ENCODE measurements around the gene AOC2.
"Not testable (repeated sequence)": the region's sequence is repeated elsewhere in the genome, so short reads cannot be mapped to it uniquely, and the experiment has no call there.

The AOC2 gene

GRCh38 chr17:42832213-42832933, 12.0 kb upstream of the AOC2 start:
- no peak for DNase-seq (ENCODE audit: low spot score)

- DNase-seq (ENCODE audit: low spot score), result peak; percentile 80
Measured at GRCh38 chr17:42832934-42833766, 11.2 kb upstream of the AOC2 start, which contains the start of gene PSME3. Gene PSME3 (plus strand): TSS chr17:42833397. CDS start chr17:42833632, 235 bp downstream.

GRCh38 chr17:42833767-42834422, 10.5 kb upstream of the AOC2 start:
- DNase-seq (ENCODE audit: low spot score), result no peak

- no peak for DNase-seq (ENCODE audit: low spot score)
Measured at GRCh38 chr17:42835732-42836131, 8.6 kb upstream of the AOC2 start.

GRCh38 chr17:42841975-42842685, 2.2 kb upstream of the AOC2 start:
- DNase-seq (ENCODE audit: low spot score), result no peak

GRCh38 chr17:42843358-42843934, 934 bp upstream of the AOC2 start:
- DNase-seq (ENCODE audit: low spot score), result peak; percentile 80

- DNase-seq (ENCODE audit: low spot score), result no peak
Measured at GRCh38 chr17:42844761-42845555, 578 bp downstream of the AOC2 start.

- DNase-seq (ENCODE audit: low spot score), result no peak
Measured at GRCh38 chr17:42845556-42845917, 1.2 kb downstream of the AOC2 start.

- DNase-seq (ENCODE audit: low spot score), result no peak
Measured at GRCh38 chr17:42845918-42846593, 1.7 kb downstream of the AOC2 start.

GRCh38 chr17:42846594-42847280, 2.4 kb downstream of the AOC2 start:
- no peak for DNase-seq (ENCODE audit: low spot score)

- DNase-seq (ENCODE audit: low spot score), result no peak
Measured at GRCh38 chr17:42848093-42848492, 3.7 kb downstream of the AOC2 start.

GRCh38 chr17:42849031-42849430, 4.7 kb downstream of the AOC2 start:
- DNase-seq (ENCODE audit: low spot score), result no peak

GRCh38 chr17:42849451-42850181, 5.2 kb downstream of the AOC2 start:
- no peak for DNase-seq (ENCODE audit: low spot score)

GRCh38 chr17:42850954-42851353, 6.6 kb downstream of the AOC2 start, which contains the start of gene AOC3:
Gene AOC3 (plus strand): TSS chr17:42851199. CDS start chr17:42851344, 145 bp downstream.
- DNase-seq (ENCODE audit: low spot score), result no peak

GRCh38 chr17:42851371-42852240, 7.2 kb downstream of the AOC2 start:
- not testable (repeated sequence) for DNase-seq (ENCODE audit: low spot score)

GRCh38 chr17:42852351-42852750, 8.0 kb downstream of the AOC2 start:
- no peak for DNase-seq (ENCODE audit: low spot score)

- DNase-seq (ENCODE audit: low spot score), result no peak
Measured at GRCh38 chr17:42853004-42853403, 8.6 kb downstream of the AOC2 start.

- DNase-seq (ENCODE audit: low spot score), result no peak
Measured at GRCh38 chr17:42853597-42853967, 9.2 kb downstream of the AOC2 start.

All from HuH-7.5 (cell line).